Epithelial cell of alveolus of lung (primary cell): ENCODE results near the gene NLRP6. TPM values are rescaled to one million over a fixed set of nuclear protein-coding genes. Genes with fewer than 3 reads are reported as not detected.

Experiments
- total RNA-seq: library from RNA; depleted of rRNA; stranded (reverse); fragments of >200 nt; gene quantifications from 2 replicates; pipeline ENCODE4 v1.2.1, GENCODE V29; 2015

The NLRP6 gene
- not detected in 2 replicates for total RNA-seq

GRCh38 chr11:278001-278951 lies at the start of gene NLRP6:
Gene NLRP6 (plus strand): TSS chr11:278407. CDS start chr11:278570, 163 bp downstream.

GRCh38 chr11:235997-236773 lies 42.0 kb upstream of the NLRP6 start, which contains the start of gene SIRT3:
Gene SIRT3 (minus strand): TSS chr11:236342. CDS start chr11:236328, 14 bp downstream.

GRCh38 chr11:236774-237767 lies 41.1 kb upstream of the NLRP6 start, which contains the start of gene PSMD13:
Gene PSMD13 (plus strand): TSS chr11:236976. CDS start chr11:237050, 74 bp downstream.

GRCh38 chr11:288478-289397 lies 10.5 kb downstream of the NLRP6 start, which contains the start of gene PGGHG:
Gene PGGHG (plus strand): TSS chr11:289126. CDS start chr11:289817, 691 bp downstream.

GRCh38 chr11:299081-299891 lies 21.1 kb downstream of the NLRP6 start, which contains the start of gene IFITM5:
Gene IFITM5 (minus strand): TSS chr11:299526. CDS start chr11:299490, 36 bp downstream.

GRCh38 chr11:307766-308708 lies 29.8 kb downstream of the NLRP6 start, which contains the start of gene IFITM2:
Gene IFITM2 (plus strand): TSS chr11:307816. CDS start chr11:308193, 377 bp downstream.

GRCh38 chr11:313787-314553 lies 35.8 kb downstream of the NLRP6 start, which contains the start of gene IFITM1:
Gene IFITM1 (plus strand): TSS chr11:314040. CDS start chr11:314171, 131 bp downstream.

Other genes starting within 250 kb of the NLRP6 start
- not detected in 2 replicates for gene SCGB1C1, start 85.3 kb upstream of the NLRP6 start, total RNA-seq
- gene BET1L, start 71.0 kb upstream of the NLRP6 start, total RNA-seq, result 31.9 and 41.6 TPM in 2 replicates
- 81.6 and 104 TPM in 2 replicates for gene RIC8A, start 70.7 kb upstream of the NLRP6 start, total RNA-seq
- 4.4 and 24.8 TPM in 2 replicates for gene SIRT3, start 42.1 kb upstream of the NLRP6 start, total RNA-seq
- gene PSMD13, start 41.4 kb upstream of the NLRP6 start, total RNA-seq, result 75.2 and 168 TPM in 2 replicates
- 3.9 and 27.8 TPM in 2 replicates for gene PGGHG, start 10.7 kb downstream of the NLRP6 start, total RNA-seq
- gene IFITM5, start 21.1 kb downstream of the NLRP6 start, total RNA-seq, result not detected in 2 replicates
- 67.6 and 518 TPM in 2 replicates for gene IFITM2, start 29.4 kb downstream of the NLRP6 start, total RNA-seq
- gene IFITM1, start 35.6 kb downstream of the NLRP6 start, total RNA-seq, result 81.3 and 545 TPM in 2 replicates
- gene IFITM3, start 42.5 kb downstream of the NLRP6 start, total RNA-seq, result 191 and 603 TPM in 2 replicates
- 14.4 and 50.0 TPM in 2 replicates for gene B4GALNT4, start 91.1 kb downstream of the NLRP6 start, total RNA-seq
- gene PKP3, start 115.8 kb downstream of the NLRP6 start, total RNA-seq, result 1.7 and 5.2 TPM in 2 replicates
- gene SIGIRR, start 136.6 kb downstream of the NLRP6 start, total RNA-seq, result 22.4 and 41.8 TPM in 2 replicates
- gene ANO9, start 163.6 kb downstream of the NLRP6 start, total RNA-seq, result 0.39 TPM in 1 of 2 replicates, not detected in the other
- 38.4 and 60.8 TPM in 2 replicates for gene PTDSS2, start 171.9 kb downstream of the NLRP6 start, total RNA-seq
- 211 and 362 TPM in 2 replicates for gene RNH1, start 228.8 kb downstream of the NLRP6 start, total RNA-seq